DOHH2 (cell line): ENCODE measurements around the gene IQSEC1.

Experiments
- H3F3A ChIP-seq: fragments of 200-600 bp; sonication (generic), shearing (Covaris generic); 2 replicates; pipeline ENCODE4 v1.6.0; 2016; ENCODE audit warnings: antibody characterized with exemption, mild to moderate bottlenecking; ENCODE audit not compliant: control insufficient read depth, insufficient read depth
- H3K27ac ChIP-seq: fragments of 200-600 bp; sonication (generic); 2 replicates; pipeline ENCODE4 v1.5.1; 2014; ENCODE audit warnings: low read depth, mild to moderate bottlenecking, low read length, moderate library complexity
- H3K27me3 ChIP-seq: fragments of 200-600 bp; sonication (generic); 2 replicates; pipeline ENCODE4 v1.6.1; 2014; ENCODE audit warnings: mild to moderate bottlenecking, low read length, mixed read lengths; ENCODE audit not compliant: control insufficient read depth
- H3K36me3 ChIP-seq: fragments of 200-600 bp; sonication (generic); 2 replicates; pipeline ENCODE4 v1.6.1; 2014; ENCODE audit warnings: mild to moderate bottlenecking, low read length, moderate library complexity, mixed read lengths; ENCODE audit not compliant: control insufficient read depth
- H3K4me1 ChIP-seq: fragments of 200-600 bp; sonication (generic); 2 replicates; pipeline ENCODE4 v1.6.1; 2014; ENCODE audit warnings: mild to moderate bottlenecking, low read length, mixed read lengths; ENCODE audit not compliant: control insufficient read depth
- H3K4me2 ChIP-seq: fragments of 200-600 bp; sonication (generic); 2 replicates; pipeline ENCODE4 v1.6.0; 2014; ENCODE audit warnings: mild to moderate bottlenecking, low read length, moderate library complexity
- H3K4me3 ChIP-seq: fragments of 200-600 bp; sonication (generic); 2 replicates; pipeline ENCODE4 v1.5.1; 2014; ENCODE audit warnings: mild to moderate bottlenecking, low read length, mixed read lengths
- H3K79me2 ChIP-seq: fragments of 200-600 bp; sonication (generic); 2 replicates; pipeline ENCODE4 v1.6.1; 2014; ENCODE audit warnings: mild to moderate bottlenecking, low read length, mixed read lengths; ENCODE audit not compliant: control insufficient read depth
- H3K9me2 ChIP-seq: fragments of 200-600 bp; sonication (generic); replicated peaks from 2 replicates; pipeline ENCODE4 v1.6.1; 2014; ENCODE audit warnings: mild to moderate bottlenecking, low read length, mixed read lengths; ENCODE audit not compliant: control insufficient read depth
- H3K9me3 ChIP-seq: fragments of 200-600 bp; sonication (generic); 2 replicates; pipeline ENCODE4 v1.6.1; 2014; ENCODE audit warnings: antibody characterized with exemption, low read length, mixed read lengths; ENCODE audit not compliant: control insufficient read depth, insufficient read depth
- H4K20me1 ChIP-seq: fragments of 200-600 bp; sonication (generic); 2 replicates; pipeline ENCODE4 v1.6.0; 2014; ENCODE audit warnings: low read depth, mild to moderate bottlenecking, antibody characterized with exemption, low read length, moderate library complexity; ENCODE audit not compliant: control insufficient read depth, insufficient read depth
- CTCF ChIP-seq: fragments of 200-600 bp; sonication (generic); IDR thresholded peaks from one replicate; pipeline ENCODE4 v1.5.1; 2014; ENCODE audit warnings: antibody characterized with exemption, mild to moderate bottlenecking, low read depth, low read length; ENCODE audit not compliant: poor library complexity, severe bottlenecking
- EZH2phosphoT487 ChIP-seq: fragments of 200-600 bp; sonication (generic); IDR thresholded peaks from 2 replicates; pipeline ENCODE4 v1.6.1; 2017; ENCODE audit warnings: borderline replicate concordance, mild to moderate bottlenecking, antibody characterized with exemption, low read length, moderate library complexity, mixed read lengths

IQSEC1 gene

GRCh38 chr3:13114811-13115575, 41.8 kb upstream of the IQSEC1 start:
- Histone ChIP-seq H3K4me2 (no peak overlapping the region), H3K4me1 (peaks cover 17% of the 10 kb centered on the region), H3K36me3 (no peaks in the 10 kb centered on the region), H3K27ac (no peak overlapping the region), H3K27me3 (peaks cover 14% of the 10 kb centered on the region), H3K4me3 (no peak overlapping the region), H3K9me2 (no peaks in the 10 kb centered on the region), H3F3A (no peaks in the 10 kb centered on the region), H3K79me2 (no peaks in the 10 kb centered on the region), H4K20me1 (no peaks in the 10 kb centered on the region), H3K9me3 (no peaks in the 10 kb centered on the region)
- TF ChIP-seq EZH2phosphoT487 (no peak), CTCF (no peak)

GRCh38 chr3:13113346-13114330, 40.4 kb upstream of the IQSEC1 start:
- Histone ChIP-seq H3K27ac (no peak overlapping the region), H3K9me3 (no peaks in the 10 kb centered on the region), H3F3A (no peaks in the 10 kb centered on the region), H3K9me2 (no peaks in the 10 kb centered on the region), H3K4me2 (no peak overlapping the region), H3K4me1 (peaks cover 17% of the 10 kb centered on the region), H3K27me3 (peaks cover 11% of the 10 kb centered on the region), H3K36me3 (no peaks in the 10 kb centered on the region), H4K20me1 (no peaks in the 10 kb centered on the region), H3K4me3 (no peak overlapping the region), H3K79me2 (no peaks in the 10 kb centered on the region)
- TF ChIP-seq CTCF (no peak), EZH2phosphoT487 (no peak)

GRCh38 chr3:13112521-13113345, 39.5 kb upstream of the IQSEC1 start:
- H4K20me1 ChIP-seq = no peaks in the 10 kb centered on the region
- no peak overlapping the region for H3K4me3 ChIP-seq
- H3K4me2 ChIP-seq = no peak overlapping the region
- no peak for TF ChIP-seq CTCF
- no peak for TF ChIP-seq EZH2phosphoT487
- H3K9me2 ChIP-seq = no peaks in the 10 kb centered on the region
- H3K79me2 ChIP-seq = no peaks in the 10 kb centered on the region
- peaks cover 11% of the 10 kb centered on the region for H3K27me3 ChIP-seq
- no peak overlapping the region for H3K27ac ChIP-seq
- H3K4me1 ChIP-seq = peaks cover 17% of the 10 kb centered on the region
- no peaks in the 10 kb centered on the region for H3K9me3 ChIP-seq
- no peaks in the 10 kb centered on the region for H3F3A ChIP-seq
- H3K36me3 ChIP-seq = no peaks in the 10 kb centered on the region
